Heart left ventricle (tissue), 16 donors: ENCODE results near the gene CETP. TPM values are rescaled to one million over a fixed set of nuclear protein-coding genes. Genes with fewer than 3 reads are reported as not detected.

ENCODE experiments used
- ATAC-seq, 4 donors: fragments of 200-7000 bp; cut with Tn5 transposase; one replicate each; pipeline ENCODE4 v1.9.1; 2020 to 2022; ENCODE audit warnings: moderate library complexity in 4 of 4, mild to moderate bottlenecking in 3 of 4, moderate number of reproducible peaks in 1 of 4
- DNase-seq, 5 donors: peaks; one replicate each; pipeline ENCODE4 v3.0.0-alpha.2; 2020
- H3K27ac ChIP-seq, 12 donors: fragments of 200-600 bp; sonication (generic) in 4 of 12; one replicate each; pipeline versions ENCODE4 v1.5.0 to v1.8.0; 2016 to 2022; ENCODE audit warnings: mild to moderate bottlenecking in 2 of 12
- H3K27me3 ChIP-seq, 9 donors: fragments of 200-600 bp; sonication (generic) in 2 of 9; one replicate each; pipeline versions ENCODE4 v1.5.1 to v1.8.0; 2016 to 2022; ENCODE audit warnings: mild to moderate bottlenecking in 3 of 9
- H3K36me3 ChIP-seq, 9 donors: fragments of 200-600 bp; sonication (generic) in 2 of 9; one replicate each; pipeline versions ENCODE4 v1.5.0 to v1.8.0; 2018 to 2022; ENCODE audit warnings: mild to moderate bottlenecking in 2 of 9
- H3K4me1 ChIP-seq, 12 donors: fragments of 200-600 bp; sonication (generic) in 4 of 12; one replicate each; pipeline versions ENCODE4 v1.5.0 to v1.8.0; 2016 to 2022; ENCODE audit warnings: mild to moderate bottlenecking in 3 of 12
- H3K4me3 ChIP-seq, 12 donors: fragments of 200-600 bp; sonication (generic) in 4 of 12; one replicate each; pipeline versions ENCODE4 v1.5.0 to v1.8.0; 2017 to 2022; ENCODE audit warnings: mild to moderate bottlenecking in 9 of 12, moderate library complexity in 4 of 12
- H3K9me3 ChIP-seq, 12 donors: fragments of 200-600 bp; sonication (generic) in 4 of 12; one replicate each; pipeline versions ENCODE4 v1.5.0 to v1.8.0; 2016 to 2022; ENCODE audit warnings: mild to moderate bottlenecking in 1 of 12
- POLR2A ChIP-seq, 2 donors: fragments of 450-650 bp; IDR thresholded peaks; one replicate each; pipeline ENCODE4 v1.6.1; 2017; ENCODE audit warnings: antibody characterized with exemption in 2 of 2, mild to moderate bottlenecking in 2 of 2, moderate library complexity in 2 of 2
- WGBS, 4 donors: extraction: QIAGEN DNeasy Blood & Tissue Kit in 2 of 4; methylation state at CpG; one replicate each; pipeline versions ENCODE4 v1.1.5 to v1.1.7; 2013 to 2018; 5-methylcytosine and 5-hydroxymethylcytosine counted together
- intact Hi-C, 10 donors: fragments of 100-400 bp; cut with DNase I; formaldehyde crosslinking; loops; one replicate each; pipeline versions ENCODE4 v1.11.1 to v1.14.2; 2022
- polyA plus RNA-seq, 2 donors: library from polyadenylated mRNA; stranded (reverse); fragments of 200-250 nt; gene quantifications; one replicate each; pipeline ENCODE4 v1.2.3, GENCODE V29; 2013
- total RNA-seq, 9 donors: library from RNA; depleted of rRNA in 2 of 9; stranded (reverse); fragments of >200 nt in 2 of 9; fragmentation: NEBNext Ultra II Directional in 3 of 9; extraction: Animal tissue kit (Norgen Biotek cat#: 25700) in 3 of 9; gene quantifications; one replicate each; pipeline versions ENCODE4 v1.1.0 to v1.2.4, GENCODE V29; 2016 to 2023
- TF ChIP-seq, protein P1 (sequence below), 12 donors: fragments of 200-600 bp; sonication (generic) in 4 of 12; IDR thresholded peaks; one replicate each; pipeline versions ENCODE4 v1.5.0 to v1.8.0; 2018 to 2022; ENCODE audit warnings: antibody characterized with exemption in 12 of 12, mild to moderate bottlenecking in 5 of 12
- donor health status: ischemic (EF 13 %, LVEDD 7.1; RV severe dilation, severe dysfunction).
- donor health status: healthy with polysubstance abuse.
- donor health status: DM: no; HTN: yes; CAD: no.
- donor health status: DM: no; HTN: no; CAD: no.
- donor health status: ischemic (EF 25% LVEDD 6.9; RV normal size, moderate dysfunction).
- donor health status: ischemic (EF 25% LVEDD 5.7; RV mildly dilated, moderate dysfunction).
- donor health status: healthy.
- donor health status: DM: yes; HTN: yes; CAD: no.
- donor health status: ischemic (EF 35%, LVEDD 5.7; RV mildly dilated, moderate dysfunction).
- donor health status: nonischemic (EF 11% LVEDD 7.7; RV severe dilation, severe dysfunction).
- donor health status: DM: yes; HTN: yes; CAD: no.
- donor health status: PGD.
- donor health status: ischemic (EF 29% LVEDD 5.4; RV normal size, mild dysfunction).
- donor health status: nonischemic (EF 23%, LVEDD 6.1; RV moderate dilation, normal function).

Gene CETP
- total and polyA plus RNA-seq, 11 donors: 0.23 to 3.1 (median 0.31) TPM; not detected in 3

DNA sequence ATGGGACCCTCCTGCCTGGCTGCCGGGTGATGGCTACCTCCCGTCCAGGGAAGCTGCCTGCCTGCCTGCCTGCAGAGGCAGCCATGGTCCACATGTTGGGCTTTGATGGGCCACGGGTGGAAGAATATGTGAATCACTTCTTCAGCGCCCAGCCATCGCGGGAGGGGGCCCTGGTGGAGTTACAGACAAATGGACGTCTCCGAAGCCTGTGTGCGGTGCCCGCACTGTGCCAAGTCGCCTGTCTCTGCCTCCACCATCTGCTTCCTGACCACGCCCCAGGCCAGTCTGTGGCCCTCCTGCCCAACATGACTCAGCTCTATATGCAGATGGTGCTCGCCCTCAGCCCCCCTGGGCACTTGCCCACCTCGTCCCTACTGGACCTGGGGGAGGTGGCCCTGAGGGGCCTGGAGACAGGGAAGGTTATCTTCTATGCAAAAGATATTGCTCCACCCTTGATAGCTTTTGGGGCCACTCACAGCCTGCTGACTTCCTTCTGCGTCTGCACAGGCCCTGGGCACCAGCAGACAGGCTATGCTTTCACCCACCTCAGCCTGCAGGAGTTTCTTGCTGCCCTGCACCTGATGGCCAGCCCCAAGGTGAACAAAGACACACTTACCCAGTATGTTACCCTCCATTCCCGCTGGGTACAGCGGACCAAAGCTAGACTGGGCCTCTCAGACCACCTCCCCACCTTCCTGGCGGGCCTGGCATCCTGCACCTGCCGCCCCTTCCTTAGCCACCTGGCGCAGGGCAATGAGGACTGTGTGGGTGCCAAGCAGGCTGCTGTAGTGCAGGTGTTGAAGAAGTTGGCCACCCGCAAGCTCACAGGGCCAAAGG lies 64.4 kb downstream of the CETP start:
- DNase-seq: no peak
- H3K4me3 ChIP-seq: no peak overlapping the region
- no peaks in the 10 kb centered on the region for H3K27me3 ChIP-seq
- intact Hi-C loops: no loop called here
- TF ChIP-seq POLR2A (IDR thresholded peaks at IDR 0.05): no peak
- TF ChIP-seq, protein P1, sequence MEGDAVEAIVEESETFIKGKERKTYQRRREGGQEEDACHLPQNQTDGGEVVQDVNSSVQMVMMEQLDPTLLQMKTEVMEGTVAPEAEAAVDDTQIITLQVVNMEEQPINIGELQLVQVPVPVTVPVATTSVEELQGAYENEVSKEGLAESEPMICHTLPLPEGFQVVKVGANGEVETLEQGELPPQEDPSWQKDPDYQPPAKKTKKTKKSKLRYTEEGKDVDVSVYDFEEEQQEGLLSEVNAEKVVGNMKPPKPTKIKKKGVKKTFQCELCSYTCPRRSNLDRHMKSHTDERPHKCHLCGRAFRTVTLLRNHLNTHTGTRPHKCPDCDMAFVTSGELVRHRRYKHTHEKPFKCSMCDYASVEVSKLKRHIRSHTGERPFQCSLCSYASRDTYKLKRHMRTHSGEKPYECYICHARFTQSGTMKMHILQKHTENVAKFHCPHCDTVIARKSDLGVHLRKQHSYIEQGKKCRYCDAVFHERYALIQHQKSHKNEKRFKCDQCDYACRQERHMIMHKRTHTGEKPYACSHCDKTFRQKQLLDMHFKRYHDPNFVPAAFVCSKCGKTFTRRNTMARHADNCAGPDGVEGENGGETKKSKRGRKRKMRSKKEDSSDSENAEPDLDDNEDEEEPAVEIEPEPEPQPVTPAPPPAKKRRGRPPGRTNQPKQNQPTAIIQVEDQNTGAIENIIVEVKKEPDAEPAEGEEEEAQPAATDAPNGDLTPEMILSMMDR (IDR thresholded peaks at IDR 0.05): no peak
- H3K36me3 ChIP-seq: peaks cover 0 to 93% (median 20%) of the 10 kb centered on the region in 9 donors
- H3K9me3 ChIP-seq: no peaks in the 10 kb centered on the region
- ATAC-seq: peak in 2 of 4 donors; percentile 41 to 43
- no peak overlapping the region for H3K27ac ChIP-seq
- 89 to 93% (median 91%) methylated on average over 18 to 21 of the region's 21 CpGs for whole genome bisulfite sequencing, 4 donors
- peaks cover 0 to 28% (median 0%) of the 10 kb centered on the region in 12 donors for H3K4me1 ChIP-seq

DNA sequence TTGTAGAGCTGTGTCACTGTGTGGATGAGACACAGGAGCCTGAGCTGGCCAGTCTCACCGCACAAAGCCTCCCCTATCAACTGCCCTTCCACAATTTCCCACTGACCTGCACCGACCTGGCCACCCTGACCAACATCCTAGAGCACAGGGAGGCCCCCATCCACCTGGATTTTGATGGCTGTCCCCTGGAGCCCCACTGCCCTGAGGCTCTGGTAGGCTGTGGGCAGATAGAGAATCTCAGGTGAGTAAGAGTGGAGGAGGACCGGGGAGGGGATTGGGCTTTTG lies 65.0 kb downstream of the CETP start:
- TF ChIP-seq POLR2A (IDR thresholded peaks at IDR 0.05): no peak
- TF ChIP-seq, protein P1 (IDR thresholded peaks at IDR 0.05): no peak
- Histone ChIP-seq H3K27ac (no peak overlapping the region), H3K36me3 (peaks cover 0 to 93% (median 20%) of the 10 kb centered on the region in 9 donors), H3K4me1 (peaks cover 0 to 28% (median 0%) of the 10 kb centered on the region in 12 donors), H3K27me3 (no peaks in the 10 kb centered on the region), H3K4me3 (no peak overlapping the region), H3K9me3 (no peaks in the 10 kb centered on the region)
- no peak for ATAC-seq
- intact Hi-C loops: no loop called here
- WGBS, 4 donors: 83 to 96% (median 91%) methylated on average over 3 of the region's 3 CpGs
- no peak for DNase-seq

DNA sequence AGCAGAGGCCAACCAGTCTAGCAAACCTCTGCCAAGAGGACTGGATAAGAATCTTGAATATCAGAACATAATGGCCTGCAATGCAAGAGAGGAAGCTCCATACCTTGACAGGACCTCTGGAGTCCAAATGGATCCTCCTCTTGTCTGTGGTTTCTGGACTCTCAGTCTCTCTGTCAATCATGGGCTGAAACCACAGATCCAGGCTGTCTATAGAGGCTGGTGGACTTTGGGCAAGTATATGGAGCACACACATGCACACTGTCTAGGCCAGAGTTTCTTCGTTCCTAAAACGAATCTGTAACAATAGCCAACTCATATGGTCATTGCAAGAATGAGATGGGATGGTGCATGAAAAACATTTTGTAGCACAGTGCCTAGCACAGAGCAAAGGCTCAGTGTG lies 65.3 kb downstream of the CETP start:
- no peaks in the 10 kb centered on the region for H3K27me3 ChIP-seq
- TF ChIP-seq, protein P1 (IDR thresholded peaks at IDR 0.05): no peak
- no peak for TF ChIP-seq POLR2A (IDR thresholded peaks at IDR 0.05)
- H3K4me3 ChIP-seq: no peak overlapping the region
- ATAC-seq: no peak
- intact Hi-C loops: no loop called here
- no peak for DNase-seq
- H3K36me3 ChIP-seq: peaks cover 0 to 93% (median 19%) of the 10 kb centered on the region in 9 donors
- no peak overlapping the region for H3K27ac ChIP-seq
- WGBS, 4 donors: 96 to 100% (median 97%) methylated on average over 2 of the region's 2 CpGs
- H3K9me3 ChIP-seq: no peaks in the 10 kb centered on the region
- peaks cover 0 to 28% (median 0%) of the 10 kb centered on the region in 12 donors for H3K4me1 ChIP-seq

- intact Hi-C loops: no loop called here
- Histone ChIP-seq H3K9me3 (no peaks in the 10 kb centered on the region), H3K27ac (no peak overlapping the region), H3K27me3 (no peaks in the 10 kb centered on the region), H3K36me3 (peaks cover 0 to 93% (median 18%) of the 10 kb centered on the region in 9 donors), H3K4me1 (peaks cover 0 to 21% (median 0%) of the 10 kb centered on the region in 12 donors), H3K4me3 (no peak overlapping the region)
- ATAC-seq (no peak), DNase-seq (no peak)
- TF ChIP-seq, protein P1 (IDR thresholded peaks at IDR 0.05): no peak
- no peak for TF ChIP-seq POLR2A (IDR thresholded peaks at IDR 0.05)
- WGBS, 4 donors: 69 to 76% (median 72%) methylated on average over 4 of the region's 4 CpGs
Observed at GRCh38 chr16:57028086-57028485, 66.3 kb downstream of the CETP start.
